Effector memory CD4-positive, alpha-beta T cell (primary cell): ENCODE results near the gene SYDE1.

ENCODE experiments used
- DNase-seq, 3 donors: peaks; one replicate each; pipeline ENCODE4 v3.0.0-alpha.2; 2020
- H3K27ac ChIP-seq: 2 replicates; pipeline ENCODE4 v1.7.0; 2013; ENCODE audit warnings: mild to moderate bottlenecking, low read length, moderate library complexity; ENCODE audit not compliant: insufficient read depth, poor library complexity, severe bottlenecking
- H3K27me3 ChIP-seq: replicated peaks from 2 replicates; pipeline ENCODE4 v1.7.0; 2013; ENCODE audit warnings: mild to moderate bottlenecking, low read length; ENCODE audit not compliant: insufficient read depth, control insufficient read depth, poor library complexity, severe bottlenecking
- H3K36me3 ChIP-seq: 2 replicates; pipeline ENCODE4 v1.7.0; 2013; ENCODE audit warnings: mild to moderate bottlenecking, low read length, moderate library complexity; ENCODE audit not compliant: control insufficient read depth, insufficient read depth
- H3K4me1 ChIP-seq: 2 replicates; pipeline ENCODE4 v1.7.0; 2013; ENCODE audit warnings: low read length, mild to moderate bottlenecking; ENCODE audit not compliant: control insufficient read depth, insufficient read depth, poor library complexity, severe bottlenecking
- H3K4me3 ChIP-seq: 2 replicates; pipeline ENCODE4 v1.7.0; 2013; ENCODE audit warnings: low read length, low read depth, mild to moderate bottlenecking; ENCODE audit not compliant: insufficient read depth, poor library complexity, severe bottlenecking
- H3K9me3 ChIP-seq: 2 replicates; pipeline ENCODE4 v1.7.0; 2013; ENCODE audit warnings: mild to moderate bottlenecking, low read length, moderate library complexity; ENCODE audit not compliant: control insufficient read depth

SYDE1 gene

DNA sequence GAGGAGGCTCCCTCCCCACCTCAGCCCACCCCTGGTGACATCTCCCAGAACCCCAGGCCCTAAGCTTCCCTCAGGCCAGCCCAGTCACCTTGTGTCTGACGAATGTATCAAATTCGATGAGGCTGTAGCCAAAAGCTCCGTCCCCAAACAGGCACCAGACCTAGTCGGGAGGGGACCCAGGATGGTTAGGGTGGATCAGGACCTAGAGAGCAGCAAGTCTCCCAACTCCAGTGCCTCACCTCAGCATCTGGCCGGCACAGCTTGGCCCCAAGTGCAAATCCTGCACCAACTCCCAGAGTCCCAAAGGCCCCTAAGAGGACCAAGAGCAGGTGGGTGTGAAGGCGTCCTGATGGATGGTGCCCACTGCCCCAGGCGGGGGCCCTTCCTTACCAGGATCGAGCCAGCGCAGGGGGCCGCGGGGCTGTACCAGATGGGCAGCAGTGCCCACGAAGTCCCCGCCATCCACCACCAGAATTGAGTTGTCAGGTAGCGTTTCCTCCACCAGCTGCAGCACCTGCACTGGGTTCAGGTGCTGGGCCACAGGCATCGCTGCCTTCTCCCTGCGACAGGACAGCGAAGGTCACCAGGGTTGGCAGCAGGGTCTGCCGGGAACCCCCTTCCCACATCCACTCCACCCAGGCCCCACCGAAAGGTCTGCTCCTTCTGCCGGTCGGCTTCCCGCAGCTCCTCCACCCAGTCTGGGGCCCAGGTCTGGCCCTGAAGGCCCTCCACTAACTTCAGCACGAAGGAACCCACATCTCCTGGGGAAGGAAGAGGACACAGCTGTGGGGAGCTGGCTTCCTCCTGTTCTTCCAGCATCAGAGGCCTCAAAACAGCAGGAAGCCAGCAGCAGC lies 8.8 kb downstream of the SYDE1 start:
- DNase-seq: no peak
- Histone ChIP-seq H3K27ac (no peak overlapping the region), H3K4me1 (no peaks in the 10 kb centered on the region), H3K4me3 (no peak overlapping the region), H3K36me3 (peaks cover 53% of the 10 kb centered on the region), H3K9me3 (no peaks in the 10 kb centered on the region), H3K27me3 (no peaks in the 10 kb centered on the region)

DNA sequence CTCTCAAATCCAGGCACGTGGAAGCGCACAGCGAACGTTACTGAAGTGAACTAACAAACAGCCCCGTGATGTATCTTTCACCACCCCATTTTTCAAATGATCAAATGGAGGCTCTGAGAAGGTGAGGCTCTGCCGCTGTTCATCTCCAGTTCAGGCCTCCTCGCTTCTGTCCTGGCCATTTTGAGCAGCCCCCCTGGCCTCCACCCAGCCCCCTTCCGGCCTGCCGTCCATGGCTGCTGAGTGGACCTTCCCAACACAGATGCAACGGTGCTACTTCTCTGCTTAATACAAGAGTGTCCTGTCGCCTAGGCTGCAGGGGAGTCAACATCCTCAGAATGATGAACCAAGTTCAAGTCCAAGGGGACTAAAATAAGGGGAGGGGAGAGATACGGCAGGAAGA lies 9.7 kb downstream of the SYDE1 start:
- no peaks in the 10 kb centered on the region for H3K27me3 ChIP-seq
- no peak overlapping the region for H3K27ac ChIP-seq
- peaks cover 57% of the 10 kb centered on the region for H3K36me3 ChIP-seq

DNA sequence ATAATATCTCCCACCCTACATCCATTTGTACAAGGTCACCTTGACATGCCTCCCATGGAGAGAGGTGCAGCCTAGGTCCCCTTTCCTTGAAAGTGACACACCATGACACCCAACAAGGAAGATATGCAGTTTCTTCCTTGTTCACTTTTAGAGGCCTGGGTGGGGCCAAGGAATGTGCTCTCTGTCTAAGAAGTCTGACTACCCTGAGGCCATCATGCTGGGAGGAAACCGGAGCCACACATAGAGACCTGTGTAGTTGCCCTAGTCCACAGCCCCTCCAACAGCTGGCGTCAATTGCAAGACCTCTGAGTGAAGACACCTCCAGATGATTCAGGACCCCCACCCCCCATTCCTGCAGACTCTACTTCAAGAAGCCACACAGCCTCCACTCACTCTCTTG lies 11.0 kb downstream of the SYDE1 start:
- H3K4me1 ChIP-seq: no peaks in the 10 kb centered on the region
- no peaks in the 10 kb centered on the region for H3K27me3 ChIP-seq
- H3K36me3 ChIP-seq: peaks cover 66% of the 10 kb centered on the region
- no peak overlapping the region for H3K27ac ChIP-seq
- no peak for DNase-seq
- no peak overlapping the region for H3K4me3 ChIP-seq
- H3K9me3 ChIP-seq: no peaks in the 10 kb centered on the region

More for the DNA sequence above, 9.7 kb downstream of the SYDE1 start:
- no peaks in the 10 kb centered on the region for H3K9me3 ChIP-seq
- H3K4me3 ChIP-seq: no peak overlapping the region
- no peaks in the 10 kb centered on the region for H3K4me1 ChIP-seq
- DNase-seq: no peak

DNA sequence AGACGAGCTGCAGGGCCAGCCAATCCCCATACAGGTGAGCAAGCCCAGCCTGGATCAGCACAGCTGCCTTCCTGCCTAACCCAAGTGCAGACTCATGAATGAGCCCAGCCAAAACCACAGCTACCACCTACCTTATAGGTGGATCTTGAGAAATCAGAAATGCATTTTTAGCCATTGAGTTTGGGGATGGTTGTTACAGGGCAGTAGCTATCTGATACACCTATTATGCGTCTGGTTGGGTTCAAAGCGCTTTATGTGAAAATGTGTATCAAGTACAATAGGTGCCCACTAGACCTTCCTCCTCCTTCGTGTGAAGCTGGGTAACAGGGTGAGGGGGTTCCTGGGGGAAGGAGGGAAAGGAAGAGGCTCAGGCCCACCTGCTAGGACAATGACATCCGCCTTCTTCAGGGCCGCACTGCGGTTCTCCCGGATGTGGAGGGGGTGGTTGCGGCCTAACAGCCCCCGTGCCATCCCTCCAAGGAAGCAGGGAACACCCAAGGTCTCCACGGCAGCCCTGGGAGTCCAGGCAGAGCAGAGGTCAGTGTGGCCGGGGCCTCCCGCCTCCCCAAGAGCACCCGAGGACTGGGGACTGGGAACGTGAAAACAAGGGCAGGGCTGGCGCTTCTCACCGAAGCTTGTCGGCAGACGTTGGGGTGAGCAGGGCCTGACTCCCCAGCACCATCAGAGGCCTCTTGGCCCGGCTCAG lies 11.7 kb downstream of the SYDE1 start:
- H3K36me3 ChIP-seq: peaks cover 66% of the 10 kb centered on the region
- no peak overlapping the region for H3K27ac ChIP-seq
- H3K4me3 ChIP-seq: no peak overlapping the region
- DNase-seq: no peak
- no peaks in the 10 kb centered on the region for H3K27me3 ChIP-seq
- H3K4me1 ChIP-seq: no peaks in the 10 kb centered on the region
- no peaks in the 10 kb centered on the region for H3K9me3 ChIP-seq

DNA sequence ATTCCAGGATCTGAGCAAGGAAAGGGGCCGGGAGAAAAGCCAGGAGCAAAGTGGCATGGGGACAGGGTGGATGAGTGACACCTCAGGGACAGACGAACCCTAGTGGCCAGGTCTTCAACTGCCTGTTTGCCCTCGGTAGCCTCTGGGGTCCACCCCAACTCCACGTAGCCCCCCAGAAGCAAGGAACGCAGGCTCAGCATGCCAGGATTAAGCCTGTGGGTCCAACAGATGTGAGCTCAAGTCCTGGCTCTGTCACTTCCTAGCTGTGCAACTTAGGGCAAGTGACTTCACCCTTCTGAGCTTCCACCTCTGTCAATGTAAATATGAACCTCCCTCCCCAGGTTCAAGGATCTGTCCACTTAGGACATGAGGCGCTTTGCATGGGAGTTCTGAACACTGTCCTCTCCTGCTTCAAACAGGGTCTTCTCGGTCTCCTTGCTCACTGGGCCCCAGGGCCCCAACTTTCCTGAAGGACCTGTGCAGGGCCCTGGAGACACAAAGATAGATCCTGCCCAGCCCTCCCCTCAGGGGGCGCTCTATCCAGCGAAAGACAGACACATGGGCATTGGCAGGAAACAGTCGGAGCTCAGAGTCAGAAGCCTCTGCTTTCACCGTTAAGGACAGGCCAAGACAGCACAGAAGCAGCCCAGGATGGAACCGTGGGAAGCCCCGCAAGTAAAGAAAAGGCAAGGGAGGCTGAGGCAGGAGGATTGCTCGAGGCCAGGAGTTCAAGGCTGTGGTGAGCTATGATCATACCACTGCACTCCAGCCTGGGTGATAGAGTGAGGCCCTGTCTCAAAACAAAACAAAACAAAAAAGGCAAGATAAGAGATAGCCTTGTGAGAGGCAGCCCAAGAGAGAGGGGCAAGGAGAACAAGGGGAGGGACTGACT lies 13.2 kb downstream of the SYDE1 start:
- Histone ChIP-seq H3K4me1 (peaks cover 2% of the 10 kb centered on the region), H3K4me3 (no peak overlapping the region), H3K36me3 (peaks cover 61% of the 10 kb centered on the region), H3K9me3 (no peaks in the 10 kb centered on the region), H3K27me3 (no peaks in the 10 kb centered on the region), H3K27ac (no peak overlapping the region)
- no peak for DNase-seq

DNA sequence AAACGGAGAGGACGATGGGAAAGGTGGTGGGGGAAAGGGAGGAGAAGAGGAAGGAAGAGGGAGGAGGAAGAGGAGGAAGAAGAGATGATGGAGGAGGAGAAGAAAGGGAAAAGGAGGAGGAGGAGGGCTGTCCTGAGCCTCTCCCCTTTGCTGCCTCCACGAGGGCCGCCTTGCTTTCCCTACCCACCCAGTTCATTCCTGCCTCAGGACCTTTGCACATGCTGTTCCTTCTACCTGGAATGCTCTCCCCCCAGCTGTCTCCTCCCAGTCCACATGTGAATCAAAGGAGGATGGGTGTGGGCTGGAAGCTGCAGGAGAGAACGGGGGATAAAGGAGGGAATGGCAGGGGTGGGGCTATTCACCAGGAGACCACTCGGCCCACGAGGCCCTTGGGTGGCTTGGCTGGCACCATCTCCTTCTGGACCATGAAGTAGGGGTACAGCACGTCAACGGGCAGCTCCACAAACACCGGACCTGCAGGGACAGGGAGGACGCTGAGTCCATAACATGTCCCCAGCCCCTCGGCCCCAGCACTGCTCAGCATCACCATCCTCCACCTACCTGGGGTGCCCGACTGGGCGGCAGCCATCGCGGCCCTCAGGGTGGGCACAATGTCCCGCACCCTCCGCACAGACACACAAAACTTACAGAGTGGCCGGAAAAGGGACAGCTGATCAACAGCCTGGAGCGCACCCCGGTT lies 15.3 kb downstream of the SYDE1 start:
- Histone ChIP-seq H3K4me3 (no peak overlapping the region), H3K27ac (no peak overlapping the region), H3K9me3 (no peaks in the 10 kb centered on the region)

DNA sequence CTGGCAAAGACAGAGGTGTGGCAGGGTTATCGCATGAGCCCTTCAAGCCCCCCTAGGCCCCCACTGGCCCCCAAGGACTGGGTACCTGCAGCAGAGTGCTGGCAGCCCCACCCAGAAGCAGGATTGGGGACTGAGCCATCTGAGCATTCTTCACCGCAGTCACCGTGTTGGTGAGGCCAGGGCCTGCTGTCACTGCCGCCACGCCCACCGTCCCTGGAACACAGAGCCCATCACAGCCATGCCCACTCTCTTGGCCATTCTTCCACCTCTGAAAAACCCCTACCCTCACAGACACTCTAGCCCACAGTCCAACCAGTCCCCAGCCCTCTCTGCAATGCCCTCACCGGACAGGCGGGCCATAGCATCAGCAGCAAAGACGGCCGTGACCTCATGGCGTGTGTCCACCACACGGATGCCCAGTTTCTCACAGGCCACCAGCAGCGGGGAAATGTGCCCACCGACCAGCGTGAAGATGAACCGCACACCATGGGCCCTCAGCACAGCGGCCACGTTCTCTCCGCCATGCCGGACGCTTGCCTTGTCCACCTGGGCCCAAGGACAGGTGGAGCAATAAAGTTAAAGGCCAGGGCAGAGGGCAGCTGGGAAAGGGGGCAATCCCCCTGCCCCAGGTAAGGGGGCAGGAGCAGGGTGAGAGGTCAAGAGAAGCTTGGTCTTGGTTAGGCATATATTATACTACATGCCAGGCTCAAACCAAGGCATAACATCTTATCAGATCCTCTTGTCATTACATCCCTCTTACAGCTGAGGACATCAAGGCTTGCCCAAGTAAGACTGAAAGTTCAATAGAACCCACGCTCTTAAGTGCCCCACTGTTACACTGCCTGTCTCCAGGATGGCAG lies 16.1 kb downstream of the SYDE1 start:
- Histone ChIP-seq H3K36me3 (peaks cover 40% of the 10 kb centered on the region), H3K27me3 (no peaks in the 10 kb centered on the region), H3K4me1 (peaks cover 2% of the 10 kb centered on the region), H3K4me3 (no peak overlapping the region), H3K27ac (no peak overlapping the region), H3K9me3 (no peaks in the 10 kb centered on the region)
- DNase-seq: no peak

More for the DNA sequence above, 15.3 kb downstream of the SYDE1 start:
- no peak for DNase-seq
- Histone ChIP-seq H3K36me3 (peaks cover 47% of the 10 kb centered on the region), H3K4me1 (peaks cover 2% of the 10 kb centered on the region), H3K27me3 (no peaks in the 10 kb centered on the region)

DNA sequence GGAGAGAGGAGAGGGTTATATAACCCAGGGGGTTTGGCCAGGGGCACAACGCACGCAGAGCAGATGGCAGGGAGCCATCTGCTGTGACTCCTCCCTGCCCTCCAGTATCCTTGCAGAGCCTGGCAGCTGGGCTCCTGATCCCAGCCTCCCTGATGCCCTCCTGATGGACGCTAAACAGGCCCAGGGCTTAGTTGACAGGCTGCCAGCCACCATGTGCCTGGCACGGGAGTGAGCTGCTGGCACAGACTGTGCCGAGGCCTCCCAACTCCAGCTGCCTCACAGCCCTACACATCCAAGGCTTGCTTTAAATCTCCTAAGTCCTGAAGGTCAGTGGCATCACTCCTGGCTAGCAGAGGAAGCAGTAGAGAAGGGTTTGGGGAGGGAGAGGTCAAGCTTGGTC lies 16.7 kb downstream of the SYDE1 start:
- H3K36me3 ChIP-seq: peaks cover 33% of the 10 kb centered on the region
- DNase-seq: no peak
- H3K27ac ChIP-seq: peak overlapping the region; percentile 22

More for the DNA sequence above, 16.7 kb downstream of the SYDE1 start:
- Histone ChIP-seq H3K4me1 (peaks cover 2% of the 10 kb centered on the region), H3K9me3 (no peaks in the 10 kb centered on the region), H3K4me3 (no peak overlapping the region), H3K27me3 (no peaks in the 10 kb centered on the region)
